Naive B cell (primary cell): Measurements from ENCODE around the gene TSPAN5. TPM values are rescaled to one million over a fixed set of nuclear protein-coding genes. Genes with fewer than 3 reads are reported as not detected.
"Not testable (repeated sequence)": the region's sequence is repeated elsewhere in the genome, so short reads cannot be mapped to it uniquely, and the experiment has no call there.

Source experiments
- ATAC-seq, 2 donors: fragments of 150-1000 bp; cut with Tn5 transposase; 2 replicates each; pipeline ENCODE4 v1.10.0; 2021; ENCODE audit warnings: low read depth in 2 of 2, mild to moderate bottlenecking in 2 of 2, moderate library complexity in 2 of 2
- DNase-seq: peaks from one replicate; pipeline ENCODE4 v3.0.0; 2022
- H3K27ac Mint-ChIP-seq, 6 donors: one replicate each; pipeline ENCODE4 v1.8.0; 2020 to 2022; ENCODE audit warnings: mild to moderate bottlenecking in 6 of 6, mixed read lengths in 6 of 6, moderate library complexity in 5 of 6, inconsistent platforms in 2 of 6
- H3K27me3 Mint-ChIP-seq, 3 donors: one replicate each; pipeline ENCODE4 v1.8.0; 2021 to 2022; ENCODE audit warnings: mixed read lengths in 3 of 3, mild to moderate bottlenecking in 1 of 3
- H3K36me3 Mint-ChIP-seq, 2 donors: one replicate each; pipeline ENCODE4 v1.8.0; 2020 to 2022; ENCODE audit warnings: mixed read lengths in 2 of 2, inconsistent platforms in 1 of 2, mild to moderate bottlenecking in 1 of 2
- H3K4me1 Mint-ChIP-seq, 3 donors: one replicate each; pipeline ENCODE4 v1.8.0; 2020 to 2022; ENCODE audit warnings: mixed read lengths in 3 of 3, inconsistent platforms in 1 of 3, mild to moderate bottlenecking in 1 of 3, moderate library complexity in 1 of 3
- H3K4me3 Mint-ChIP-seq, 8 donors: one replicate each; pipeline ENCODE4 v1.8.0; 2020 to 2022; ENCODE audit warnings: mild to moderate bottlenecking in 8 of 8, mixed read lengths in 8 of 8, moderate library complexity in 8 of 8, inconsistent platforms in 2 of 8
- H3K9me3 Mint-ChIP-seq, 7 donors: one replicate each; pipeline ENCODE4 v1.8.0; 2020 to 2022; ENCODE audit warnings: mixed read lengths in 7 of 7, mild to moderate bottlenecking in 5 of 7, inconsistent platforms in 2 of 7, moderate library complexity in 1 of 7
- polyA plus RNA-seq, 6 donors: library from polyadenylated mRNA; unstranded; fragments of 300-500 nt; fragmentation: Illumina TruSeq; gene quantifications; one replicate each; pipeline ENCODE4 v1.2.3, GENCODE V29; 2021; ENCODE audit warnings: low read depth in 6 of 6

Gene TSPAN5
- polyA plus RNA-seq, 6 donors from 2014 or later: 3.9 to 10.2 (median 8.8) TPM

GRCh38 chr4:98466868-98467599 lies 191.4 kb downstream of the TSPAN5 start:
- no peak overlapping the region for H3K27ac Mint-ChIP-seq
- H3K4me1 Mint-ChIP-seq: peaks cover 7 to 15% (median 10%) of the 10 kb centered on the region in 3 donors
- peaks cover 0 to 5% (median 2%) of the 10 kb centered on the region in 7 donors for H3K9me3 Mint-ChIP-seq
- H3K27me3 Mint-ChIP-seq: no peaks in the 10 kb centered on the region
- peak overlapping the region in 3 of 8 donors; percentile 23 to 91 (median 67) for H3K4me3 Mint-ChIP-seq
- H3K36me3 Mint-ChIP-seq: peaks cover 3 to 5% of the 10 kb centered on the region in 2 donors
- no peak for DNase-seq
- ATAC-seq: no peak

- Mint-ChIP-seq H3K9me3 (peaks cover 2 to 13% (median 4%) of the 10 kb centered on the region in 7 donors), H3K27me3 (no peaks in the 10 kb centered on the region), H3K36me3 (peaks cover 6 to 8% of the 10 kb centered on the region in 2 donors), H3K27ac (no peak overlapping the region), H3K4me3 (no peak overlapping the region), H3K4me1 (peaks cover under 1 to 11% (median 11%) of the 10 kb centered on the region in 3 donors)
- no peak for DNase-seq
- no peak for ATAC-seq
These were observed 195.9 kb downstream of the TSPAN5 start for GRCh38 chr4:98462487-98462886.

- H3K27me3 Mint-ChIP-seq, DNase-seq, H3K4me1 Mint-ChIP-seq, ATAC-seq, H3K27ac Mint-ChIP-seq: not testable (repeated sequence)
- Mint-ChIP-seq H3K36me3 (peaks cover 6 to 15% of the 10 kb centered on the region in 2 donors), H3K9me3 (peaks cover 3 to 13% (median 4%) of the 10 kb centered on the region in 7 donors), H3K4me3 (peak overlapping the region in 1 of 8 donors; percentile 25)
These were observed 197.1 kb downstream of the TSPAN5 start for GRCh38 chr4:98461121-98461865.

- Mint-ChIP-seq H3K36me3 (peaks cover 6 to 20% of the 10 kb centered on the region in 2 donors), H3K4me1 (peaks cover 5 to 14% (median 11%) of the 10 kb centered on the region in 3 donors), H3K9me3 (peaks cover 4 to 20% (median 8%) of the 10 kb centered on the region in 7 donors)
- not testable (repeated sequence) for H3K4me3 Mint-ChIP-seq, DNase-seq, H3K27ac Mint-ChIP-seq, ATAC-seq, H3K27me3 Mint-ChIP-seq
These were observed 201.0 kb downstream of the TSPAN5 start for GRCh38 chr4:98457422-98457821.

GRCh38 chr4:98452091-98452490 lies 206.3 kb downstream of the TSPAN5 start:
- no peak overlapping the region for H3K4me3 Mint-ChIP-seq
- H3K36me3 Mint-ChIP-seq: peaks cover 0 to 15% of the 10 kb centered on the region in 2 donors
- H3K9me3 Mint-ChIP-seq: peaks cover 0 to 9% (median 0%) of the 10 kb centered on the region in 7 donors
- DNase-seq (no peak), ATAC-seq (no peak)
- H3K27me3 Mint-ChIP-seq: no peaks in the 10 kb centered on the region
- H3K4me1 Mint-ChIP-seq: peaks cover 25 to 46% (median 37%) of the 10 kb centered on the region in 3 donors
- no peak overlapping the region for H3K27ac Mint-ChIP-seq

- Mint-ChIP-seq H3K9me3 (peaks cover 0 to 9% (median 0%) of the 10 kb centered on the region in 7 donors), H3K27me3 (no peaks in the 10 kb centered on the region), H3K4me3 (peak overlapping the region in 6 of 8 donors; percentile 1 to 88 (median 66)), H3K27ac (peak overlapping the region in 2 of 6 donors; percentile 84 to 93), H3K36me3 (peaks cover 0 to 8% of the 10 kb centered on the region in 2 donors), H3K4me1 (peaks cover 36 to 54% (median 49%) of the 10 kb centered on the region in 3 donors)
- DNase-seq (no peak), ATAC-seq (no peak)
These were observed 209.5 kb downstream of the TSPAN5 start for GRCh38 chr4:98448908-98449307.

- peaks cover 0 to 4% (median 0%) of the 10 kb centered on the region in 7 donors for H3K9me3 Mint-ChIP-seq
- DNase-seq: peak; percentile 40
- peaks cover 31 to 48% (median 45%) of the 10 kb centered on the region in 3 donors for H3K4me1 Mint-ChIP-seq
- ATAC-seq: peak; percentile 12 to 29
- H3K27ac Mint-ChIP-seq: peak overlapping the region; percentile 85 to 96 (median 90)
- peaks cover 5 to 6% of the 10 kb centered on the region in 2 donors for H3K36me3 Mint-ChIP-seq
- no peaks in the 10 kb centered on the region for H3K27me3 Mint-ChIP-seq
- peak overlapping the region; percentile 73 to 91 (median 84) for H3K4me3 Mint-ChIP-seq
These were observed 210.8 kb downstream of the TSPAN5 start for GRCh38 chr4:98447648-98448047.

- Mint-ChIP-seq H3K27ac (peak overlapping the region; percentile 85 to 96 (median 90)), H3K36me3 (peaks cover 8 to 14% of the 10 kb centered on the region in 2 donors), H3K9me3 (no peaks in the 10 kb centered on the region), H3K4me3 (peak overlapping the region; percentile 73 to 91 (median 84)), H3K4me1 (peaks cover 31 to 48% (median 45%) of the 10 kb centered on the region in 3 donors), H3K27me3 (no peaks in the 10 kb centered on the region)
- DNase-seq (peak; percentile 76), ATAC-seq (peak; percentile 78 to 84)
These were observed 211.7 kb downstream of the TSPAN5 start for GRCh38 chr4:98446499-98447375.

GRCh38 chr4:98444371-98444770 lies 214.0 kb downstream of the TSPAN5 start:
- DNase-seq (no peak), ATAC-seq (no peak)
- Mint-ChIP-seq H3K4me1 (peaks cover 29 to 44% (median 38%) of the 10 kb centered on the region in 3 donors), H3K27ac (peak overlapping the region in 1 of 6 donors; percentile 21), H3K27me3 (no peaks in the 10 kb centered on the region), H3K4me3 (no peak overlapping the region), H3K9me3 (no peaks in the 10 kb centered on the region), H3K36me3 (peaks cover 18 to 23% of the 10 kb centered on the region in 2 donors)

- Mint-ChIP-seq H3K27ac (peak overlapping the region in 1 of 6 donors; percentile 14), H3K27me3 (no peaks in the 10 kb centered on the region), H3K9me3 (no peaks in the 10 kb centered on the region), H3K36me3 (peaks cover 10 to 12% of the 10 kb centered on the region in 2 donors), H3K4me1 (peaks cover 0 to 6% (median 3%) of the 10 kb centered on the region in 3 donors), H3K4me3 (no peak overlapping the region)
- DNase-seq: no peak
- no peak for ATAC-seq
These were observed 223.6 kb downstream of the TSPAN5 start for GRCh38 chr4:98434816-98435215.

- H3K9me3 Mint-ChIP-seq: no peaks in the 10 kb centered on the region
- H3K4me3 Mint-ChIP-seq: no peak overlapping the region
- H3K27ac Mint-ChIP-seq: no peak overlapping the region
- no peaks in the 10 kb centered on the region for H3K27me3 Mint-ChIP-seq
- H3K36me3 Mint-ChIP-seq: peaks cover 5 to 10% of the 10 kb centered on the region in 2 donors
- H3K4me1 Mint-ChIP-seq: no peaks in the 10 kb centered on the region
- ATAC-seq (no peak), DNase-seq (no peak)
These were observed 224.7 kb downstream of the TSPAN5 start for GRCh38 chr4:98433691-98434090.

GRCh38 chr4:98430708-98431403 lies 227.6 kb downstream of the TSPAN5 start:
- Mint-ChIP-seq H3K27me3 (no peaks in the 10 kb centered on the region), H3K9me3 (peaks cover 0 to 5% (median 2%) of the 10 kb centered on the region in 7 donors), H3K4me1 (peaks cover 6 to 15% (median 11%) of the 10 kb centered on the region in 3 donors), H3K27ac (peak overlapping the region in 1 of 6 donors; percentile 42), H3K36me3 (peaks cover 9 to 11% of the 10 kb centered on the region in 2 donors), H3K4me3 (no peak overlapping the region)
- ATAC-seq (no peak), DNase-seq (no peak)
